G401 (cell line): ENCODE results near the gene ST13. TPM values are rescaled to one million over a fixed set of nuclear protein-coding genes. Genes with fewer than 3 reads are reported as not detected.
"Not testable (repeated sequence)": the region's sequence is repeated elsewhere in the genome, so short reads cannot be mapped to it uniquely, and the experiment has no call there.

ENCODE experiments used
- DNase-seq: peaks from one replicate; pipeline ENCODE4 v3.0.0-alpha.2; 2015; ENCODE audit warnings: low spot score
- in situ Hi-C: cut with HindIII; loops from 2 replicates; pipeline ENCODE4 v1.10.0; 2016; ENCODE audit warnings: low sequenced_read_pairs, mixed read lengths
- total RNA-seq: library from RNA; depleted of rRNA; stranded (reverse); fragments of >200 nt; shearing (Covaris generic); gene quantifications from 2 replicates; pipeline ENCODE4 v1.2.3, GENCODE V29; 2014; rRNA removed

ST13 gene
- total RNA-seq = 213 and 354 TPM in 2 replicates

- peak; percentile 96 for DNase-seq
- in situ Hi-C loops = no loop called here
These were observed at the start of gene ST13, which contains the start of gene XPNPEP3 for GRCh38 chr22:40856513-40857308. Gene ST13 (minus strand): TSS chr22:40856639. CDS start chr22:40856540, 99 bp downstream. Gene XPNPEP3 (plus strand): TSS chr22:40857148. CDS start chr22:40857182, 34 bp downstream.

- DNase-seq = no peak
- in situ Hi-C loops = no loop called here
These were observed 47.7 kb upstream of the ST13 start for GRCh38 chr22:40904101-40904500.

GRCh38 chr22:40898850-40899357, 42.5 kb upstream of the ST13 start:
- peak; percentile 78 for DNase-seq
- in situ Hi-C loops = no loop called here

GRCh38 chr22:40894417-40894816, 38.0 kb upstream of the ST13 start:
- no peak for DNase-seq
- in situ Hi-C loops = no loop called here

DNA sequence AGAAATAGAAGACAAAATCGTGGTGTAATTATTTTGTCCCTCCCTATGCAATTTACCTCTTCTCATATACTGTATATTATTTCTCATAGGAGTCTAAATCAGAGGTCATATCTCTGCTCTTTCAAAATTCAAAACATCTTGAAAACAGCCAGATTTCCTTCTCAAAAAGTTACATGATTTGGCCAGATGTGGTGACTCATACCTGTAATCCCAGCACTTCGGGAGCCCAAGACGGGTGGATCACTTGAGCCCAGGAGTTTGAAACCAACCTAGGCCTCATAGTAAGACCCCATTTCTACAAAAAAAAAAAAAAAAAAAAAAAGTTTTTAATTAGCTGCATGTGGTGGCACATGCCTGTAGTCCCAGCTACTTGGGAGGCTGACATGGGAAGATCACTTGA, 34.4 kb upstream of the ST13 start:
- DNase-seq = no peak
- in situ Hi-C loops = no loop called here

DNA sequence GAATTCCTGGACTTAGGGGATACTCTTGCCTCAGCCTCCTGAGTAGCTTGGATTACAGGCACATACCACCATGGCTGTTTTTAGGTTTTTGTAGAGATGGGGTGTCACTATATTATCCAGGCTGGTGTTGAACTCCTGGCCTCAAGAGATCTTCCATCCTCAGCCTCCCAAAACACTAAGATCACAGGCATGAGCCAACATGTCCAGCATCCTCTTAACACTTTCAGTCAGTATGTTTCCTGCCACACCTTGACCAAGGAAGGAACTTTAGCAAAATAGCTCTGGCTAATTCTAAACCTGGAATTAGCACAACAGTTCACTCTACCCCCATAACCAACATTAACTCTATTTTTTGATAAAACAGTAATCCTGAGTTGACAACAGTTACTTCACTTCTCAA, 32.7 kb upstream of the ST13 start:
- in situ Hi-C loops = no loop called here
- no peak for DNase-seq

DNA sequence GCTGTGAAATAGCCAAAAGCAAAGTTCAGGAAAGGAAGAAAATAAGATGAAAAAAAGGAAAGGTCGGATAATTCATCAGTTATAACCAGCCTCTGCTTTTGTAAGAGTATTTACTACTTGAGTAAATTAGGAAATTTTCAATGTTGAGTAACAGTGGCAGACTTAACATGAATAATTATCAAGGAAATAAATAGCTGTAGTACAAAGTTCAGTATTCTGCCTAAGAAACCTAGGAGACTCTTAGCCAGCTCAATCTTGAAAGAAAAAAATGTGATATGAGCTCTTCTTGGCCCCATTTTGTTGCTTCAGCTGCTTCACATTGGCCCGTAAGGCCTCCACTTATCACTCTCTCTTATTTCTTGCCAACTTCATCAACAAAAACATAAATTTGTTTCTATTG, 22.5 kb upstream of the ST13 start:
- no peak for DNase-seq
- in situ Hi-C loops = no loop called here

GRCh38 chr22:40877488-40877887, 21.0 kb upstream of the ST13 start:
- in situ Hi-C loops = no loop called here
- no peak for DNase-seq

- no peak for DNase-seq
- in situ Hi-C loops = no loop called here
These were observed 20.5 kb upstream of the ST13 start for GRCh38 chr22:40876907-40877306.

- DNase-seq = no peak
- in situ Hi-C loops = no loop called here
These were observed 18.7 kb upstream of the ST13 start for GRCh38 chr22:40875111-40875510.

GRCh38 chr22:40874016-40874415, 17.6 kb upstream of the ST13 start:
- in situ Hi-C loops = no loop called here

DNA sequence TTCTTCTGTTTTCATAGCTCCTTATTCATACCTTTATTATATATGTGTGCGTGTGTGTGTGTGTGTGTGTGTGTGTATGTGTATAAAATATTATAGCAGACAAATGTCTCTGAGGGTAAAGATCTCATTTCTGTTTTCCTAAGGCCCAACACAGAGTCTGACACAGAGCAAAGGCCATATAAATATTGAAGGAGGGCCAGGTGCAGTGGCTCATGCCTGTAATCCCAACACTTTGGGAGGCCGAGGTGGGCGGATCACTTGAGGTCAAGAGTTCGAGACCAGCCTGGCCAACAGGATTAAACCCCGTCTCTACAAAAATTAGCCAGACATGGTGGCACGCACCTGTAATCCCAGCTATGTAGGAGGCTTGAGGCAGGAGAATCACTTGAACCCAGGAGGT, 11.9 kb upstream of the ST13 start:
- DNase-seq, in situ Hi-C loops: not testable (repeated sequence)

More at GRCh38 chr22:40874016-40874415, 17.6 kb upstream of the ST13 start:
- DNase-seq = no peak

- in situ Hi-C loops = no loop called here
- no peak for DNase-seq
These were observed 10.7 kb upstream of the ST13 start for GRCh38 chr22:40867109-40867508.

- no peak for DNase-seq
- in situ Hi-C loops = no loop called here
These were observed 6.1 kb upstream of the ST13 start for GRCh38 chr22:40862537-40862936.

- DNase-seq = no peak
- in situ Hi-C loops = no loop called here
These were observed 5.6 kb upstream of the ST13 start, which contains the start of gene DNAJB7 for GRCh38 chr22:40862013-40862412. Gene DNAJB7 (minus strand): TSS chr22:40862113. CDS start chr22:40861994, 119 bp downstream.

GRCh38 chr22:40857309-40857855, 943 bp upstream of the ST13 start:
- no peak for DNase-seq
- in situ Hi-C loops = no loop called here

- in situ Hi-C loops = no loop called here
- peak; percentile 32 for DNase-seq
These were observed 393 bp downstream of the ST13 start for GRCh38 chr22:40855979-40856512.

- in situ Hi-C loops = no loop called here
- peak; percentile 14 for DNase-seq
These were observed 1.1 kb downstream of the ST13 start for GRCh38 chr22:40855071-40855978.

- in situ Hi-C loops = no loop called here
- no peak for DNase-seq
These were observed 2.5 kb downstream of the ST13 start for GRCh38 chr22:40853961-40854360.
